GM23248 (cell line): ENCODE results near the gene HEXA.

ENCODE experiments used
- EZH2 ChIP-seq: fragments of 200-600 bp; sonication (generic); IDR thresholded peaks from 2 replicates; pipeline ENCODE4 v1.6.1; 2018; ENCODE audit warnings: antibody characterized with exemption, mild to moderate bottlenecking; ENCODE audit not compliant: insufficient read depth, poor library complexity, severe bottlenecking
- EZH2phosphoT487 ChIP-seq: fragments of 200-600 bp; sonication (generic); IDR thresholded peaks from 2 replicates; pipeline ENCODE4 v1.6.1; 2018; ENCODE audit warnings: antibody characterized with exemption, moderate library complexity, mild to moderate bottlenecking, low read depth; ENCODE audit not compliant: insufficient read depth

GRCh38 chr15:72318408-72318942, 57.3 kb downstream of the HEXA start:
- TF ChIP-seq EZH2, result no peak
- TF ChIP-seq EZH2phosphoT487, result no peak
